Activated CD4-positive, alpha-beta T cell treated with anti-CD3 and anti-CD28 coated beads, Interleukin-2, amount 10 ng/mL, durations not matched to agents 24 days and 14 days (primary cell): ENCODE data around the gene ELOVL3. TPM values are rescaled to one million over a fixed set of nuclear protein-coding genes. Genes with fewer than 3 reads are reported as not detected.

Experiments
- total RNA-seq: library from RNA; stranded (reverse); gene quantifications from 2 replicates; pipeline ENCODE4 v1.2.3, GENCODE V29; 2022

The ELOVL3 gene
- total RNA-seq, 1 donor from 2014 or later = not detected

Other genes with a start within 250 kb of the ELOVL3 start
- 20.9 and 23.2 TPM in 2 replicates for gene ARMH3, start 170.1 kb upstream of the ELOVL3 start, total RNA-seq
- 22.7 and 25.8 TPM in 2 replicates for gene HPS6, start 160.9 kb upstream of the ELOVL3 start, total RNA-seq
- 76.4 and 78.2 TPM in 2 replicates for gene LDB1, start 105.9 kb upstream of the ELOVL3 start, total RNA-seq
- 111 and 113 TPM in 2 replicates for gene PPRC1, start 93.3 kb upstream of the ELOVL3 start, total RNA-seq
- gene NOLC1, start 73.9 kb upstream of the ELOVL3 start, total RNA-seq = 268 and 281 TPM in 2 replicates
- gene PITX3, start 15.2 kb downstream of the ELOVL3 start, total RNA-seq = 0.54 and 0.86 TPM in 2 replicates
- gene GBF1, start 19.2 kb downstream of the ELOVL3 start, total RNA-seq = 45.2 and 47.7 TPM in 2 replicates
- gene NFKB2, start 169.4 kb downstream of the ELOVL3 start, total RNA-seq = 300 and 311 TPM in 2 replicates
- 10.4 and 12.1 TPM in 2 replicates for gene PSD, start 192.5 kb downstream of the ELOVL3 start, total RNA-seq
- gene FBXL15, start 194.5 kb downstream of the ELOVL3 start, total RNA-seq = 14.0 and 16.4 TPM in 2 replicates
- 64.2 and 67.6 TPM in 2 replicates for gene CUEDC2, start 206.3 kb downstream of the ELOVL3 start, total RNA-seq
- gene C10orf95, start 225.2 kb downstream of the ELOVL3 start, total RNA-seq = 0.33 and 0.52 TPM in 2 replicates